ENCODE results near the gene PPP4R2.

DNA sequence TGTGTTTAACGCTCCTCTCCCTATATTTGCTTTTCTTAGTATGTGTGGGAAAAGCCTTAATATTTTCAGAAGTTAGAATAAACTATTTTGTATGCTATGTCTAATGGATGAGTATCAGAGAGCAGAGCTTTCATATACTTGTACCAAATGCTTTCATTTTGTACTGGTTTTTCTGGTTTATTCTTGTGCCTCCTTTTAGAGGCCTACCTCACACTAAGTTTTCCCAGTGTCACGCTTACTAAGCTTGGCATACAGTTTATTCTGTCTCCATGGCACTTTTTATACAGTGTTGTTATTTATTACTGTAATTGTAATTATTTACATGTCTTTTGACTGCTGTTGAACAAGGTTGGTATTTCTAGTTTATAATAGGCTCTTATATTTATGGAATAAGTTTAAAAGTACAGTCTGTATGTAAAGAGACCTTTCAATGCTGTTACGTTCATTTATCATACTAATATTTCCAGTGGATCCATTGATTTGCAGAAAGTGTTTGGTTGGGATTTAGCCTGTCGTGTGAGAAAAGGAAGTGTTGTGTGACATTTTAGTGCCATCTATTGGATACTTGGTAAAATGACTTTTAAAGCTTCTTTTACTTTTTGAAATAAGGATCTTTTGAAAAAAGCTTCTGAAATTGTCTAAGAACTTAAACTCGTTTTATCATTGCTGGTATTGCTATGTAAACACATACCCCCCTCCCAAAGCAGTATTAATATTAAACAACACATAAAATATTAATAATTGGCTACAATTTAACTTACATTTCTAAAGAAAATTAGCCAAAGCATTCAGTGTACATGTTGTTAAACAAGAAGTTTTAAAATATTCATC, 59.6 kb downstream of the PPP4R2 start:
- no peak for TF ChIP-seq SP1 (IDR thresholded peaks at IDR 0.05)
- TF ChIP-seq NFRKB (IDR thresholded peaks at IDR 0.05) = no peak
- no peak for TF ChIP-seq HDGF (IDR thresholded peaks at IDR 0.05; ENCODE audit: borderline replicate concordance)
- TF ChIP-seq BHLHE40 (IDR thresholded peaks at IDR 0.05; ENCODE audit: borderline replicate concordance) = no peak
